ENCODE data around the gene PARP2. TPM values are rescaled to one million over a fixed set of nuclear protein-coding genes. Genes with fewer than 3 reads are reported as not detected.

PARP2 gene
- polyA plus RNA-seq, 4 donors = 45.2 to 63.2 (median 55.0) TPM

GRCh38 chr14:20391505-20391904 lies 48.1 kb downstream of the PARP2 start:
- no peak for DNase-seq (ENCODE audit: low read depth in 4 of 4, low spot score in 3 of 4)

- DNase-seq (ENCODE audit: low read depth in 4 of 4, low spot score in 3 of 4) = no peak
Measured at GRCh38 chr14:20397511-20397910, 54.1 kb downstream of the PARP2 start.

GRCh38 chr14:20400589-20400964 lies 57.1 kb downstream of the PARP2 start:
- no peak for DNase-seq (ENCODE audit: low read depth in 4 of 4, low spot score in 3 of 4)

- DNase-seq (ENCODE audit: low read depth in 4 of 4, low spot score in 3 of 4) = no peak
Measured at GRCh38 chr14:20400965-20401593, 57.6 kb downstream of the PARP2 start.

- no peak for DNase-seq (ENCODE audit: low read depth in 4 of 4, low spot score in 3 of 4)
Measured at GRCh38 chr14:20403521-20403920, 60.1 kb downstream of the PARP2 start.

Other genes with a start within 250 kb of the PARP2 start
- gene OR4K17, start 232.9 kb upstream of the PARP2 start, polyA plus RNA-seq (ENCODE audit: insufficient read length in 4 of 4) = under 1 TPM in 3 of 4 donors, not detected in 1; 0.03 to 0.04 (median 0.04) TPM
- gene OR4N5, start 204.8 kb upstream of the PARP2 start, polyA plus RNA-seq (ENCODE audit: insufficient read length in 4 of 4) = not detected
- under 1 TPM in 1 of 4 donors, not detected in 3; 0.03 TPM for gene OR11G2, start 152.7 kb upstream of the PARP2 start, polyA plus RNA-seq (ENCODE audit: insufficient read length in 4 of 4)
- gene OR11H6, start 119.9 kb upstream of the PARP2 start, polyA plus RNA-seq (ENCODE audit: insufficient read length in 4 of 4) = not detected
- under 1 TPM; 0.23 to 0.39 (median 0.30) TPM for gene OR11H7, start 114.7 kb upstream of the PARP2 start, polyA plus RNA-seq (ENCODE audit: insufficient read length in 4 of 4)
- not detected for gene OR11H4, start 104.3 kb upstream of the PARP2 start, polyA plus RNA-seq (ENCODE audit: insufficient read length in 4 of 4)
- 10 to 100 TPM; 25.4 to 27.5 (median 26.9) TPM for gene TTC5, start 37.7 kb upstream of the PARP2 start, polyA plus RNA-seq (ENCODE audit: insufficient read length in 4 of 4)
- gene CCNB1IP1, start 10.4 kb upstream of the PARP2 start, polyA plus RNA-seq (ENCODE audit: insufficient read length in 4 of 4) = 100 to 1,000 TPM; 115 to 132 (median 117) TPM
- 10 to 100 TPM; 14.4 to 22.5 (median 17.6) TPM for gene TEP1, start 69.9 kb downstream of the PARP2 start, polyA plus RNA-seq (ENCODE audit: insufficient read length in 4 of 4)
- under 1 TPM; 0.30 to 0.54 (median 0.49) TPM for gene KLHL33, start 92.5 kb downstream of the PARP2 start, polyA plus RNA-seq (ENCODE audit: insufficient read length in 4 of 4)
- 10 to 100 TPM; 42.0 to 59.7 (median 48.8) TPM for gene OSGEP, start 111.2 kb downstream of the PARP2 start, polyA plus RNA-seq (ENCODE audit: insufficient read length in 4 of 4)
- 100 to 1,000 TPM; 318 to 344 (median 328) TPM for gene APEX1, start 111.6 kb downstream of the PARP2 start, polyA plus RNA-seq (ENCODE audit: insufficient read length in 4 of 4)
- gene PIP4P1, start 117.8 kb downstream of the PARP2 start, polyA plus RNA-seq (ENCODE audit: insufficient read length in 4 of 4) = 10 to 100 TPM; 34.1 to 38.0 (median 36.4) TPM
- gene PNP, start 125.8 kb downstream of the PARP2 start, polyA plus RNA-seq (ENCODE audit: insufficient read length in 4 of 4) = 10 to 100 TPM; 58.0 to 95.0 (median 65.5) TPM
- under 1 TPM in 2 of 4 donors, not detected in 2; 0.30 to 0.43 TPM for gene RNASE10, start 161.9 kb downstream of the PARP2 start, polyA plus RNA-seq (ENCODE audit: insufficient read length in 4 of 4)
- gene RNASE9, start 217.4 kb downstream of the PARP2 start, polyA plus RNA-seq (ENCODE audit: insufficient read length in 4 of 4) = not detected
- gene RNASE11, start 244.4 kb downstream of the PARP2 start, polyA plus RNA-seq (ENCODE audit: insufficient read length in 4 of 4) = not detected
- not detected for gene RNASE12, start 247.7 kb downstream of the PARP2 start, polyA plus RNA-seq (ENCODE audit: insufficient read length in 4 of 4)

All from right renal pelvis (tissue), 4 donors.